Ascending aorta (tissue), 2 donors: Measurements from ENCODE around the gene TBC1D19. TPM values are rescaled to one million over a fixed set of nuclear protein-coding genes. Genes with fewer than 3 reads are reported as not detected.

Source experiments
- DNase-seq, 2 donors: peaks; one replicate each; pipeline ENCODE4 v3.0.0-alpha.2; 2019; ENCODE audit warnings: low spot score in 2 of 2
- H3K27ac ChIP-seq, 2 donors: fragments of 200-600 bp; sonication (generic); one replicate each; pipeline ENCODE4 v1.5.1; 2016 to 2017; ENCODE audit warnings: mild to moderate bottlenecking in 1 of 2
- H3K27me3 ChIP-seq: fragments of 200-600 bp; sonication (generic); one replicate; pipeline ENCODE4 v1.5.1; 2017
- H3K36me3 ChIP-seq, 2 donors: fragments of 200-600 bp; sonication (generic); one replicate each; pipeline ENCODE4 v1.5.1; 2016
- H3K4me1 ChIP-seq, 2 donors: fragments of 200-600 bp; sonication (generic); one replicate each; pipeline ENCODE4 v1.5.1; 2016 to 2017; ENCODE audit warnings: mild to moderate bottlenecking in 1 of 2
- H3K4me3 ChIP-seq, 2 donors: fragments of 200-600 bp; sonication (generic); one replicate each; pipeline ENCODE4 v1.5.1; 2016 to 2017; ENCODE audit warnings: mild to moderate bottlenecking in 1 of 2
- H3K9me3 ChIP-seq, 2 donors: fragments of 200-600 bp; sonication (generic); one replicate each; pipeline ENCODE4 v1.5.1; 2016
- intact Hi-C: fragments of 100-400 bp; cut with DNase I; formaldehyde crosslinking; loops from one replicate; pipeline ENCODE4 v1.15.1; 2023
- total RNA-seq: library from RNA; depleted of rRNA; stranded (reverse); fragments of >200 nt; gene quantifications from one replicate; pipeline ENCODE4 v1.1.0, GENCODE V29; 2016
- TF ChIP-seq, protein P1 (sequence below), 3 experiments: fragments of 200-600 bp in 2 of 3; fragments of 450-650 bp in 1 of 3; sonication (generic) in 2 of 3; IDR thresholded peaks; one replicate each; pipeline ENCODE4 v1.5.1; 2016 to 2019; ENCODE audit warnings: antibody characterized with exemption in 3 of 3, mild to moderate bottlenecking in 1 of 3, moderate library complexity in 1 of 3

The TBC1D19 gene
- total RNA-seq, 1 donor from 2014 or later = 18.1 TPM

DNA sequence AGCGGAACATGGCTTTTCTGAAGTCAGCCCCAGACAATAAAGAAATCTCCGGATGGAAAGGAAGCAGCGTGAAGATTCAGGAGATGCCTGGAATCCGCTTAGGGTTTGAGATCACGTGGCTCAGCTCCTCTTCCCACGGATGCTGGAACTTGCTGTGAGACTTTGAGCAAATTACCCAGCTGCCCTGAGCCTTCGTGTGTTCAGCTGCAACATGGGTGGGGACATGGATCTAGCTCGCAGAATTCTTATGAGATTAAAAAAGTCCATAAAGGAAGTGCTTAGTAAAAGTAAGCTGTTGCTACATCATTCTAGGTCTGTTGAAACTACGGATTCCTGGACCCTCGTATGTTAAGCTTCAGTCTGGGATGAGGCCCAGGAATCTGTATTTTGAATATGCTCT, 221.0 kb downstream of the TBC1D19 start:
- Histone ChIP-seq H3K27ac (no peak overlapping the region), H3K27me3 (no peaks in the 10 kb centered on the region), H3K9me3 (no peaks in the 10 kb centered on the region), H3K36me3 (no peaks in the 10 kb centered on the region), H3K4me3 (no peak overlapping the region), H3K4me1 (no peaks in the 10 kb centered on the region)
- intact Hi-C loops = no loop called here
- DNase-seq = no peak
- TF ChIP-seq, protein P1, sequence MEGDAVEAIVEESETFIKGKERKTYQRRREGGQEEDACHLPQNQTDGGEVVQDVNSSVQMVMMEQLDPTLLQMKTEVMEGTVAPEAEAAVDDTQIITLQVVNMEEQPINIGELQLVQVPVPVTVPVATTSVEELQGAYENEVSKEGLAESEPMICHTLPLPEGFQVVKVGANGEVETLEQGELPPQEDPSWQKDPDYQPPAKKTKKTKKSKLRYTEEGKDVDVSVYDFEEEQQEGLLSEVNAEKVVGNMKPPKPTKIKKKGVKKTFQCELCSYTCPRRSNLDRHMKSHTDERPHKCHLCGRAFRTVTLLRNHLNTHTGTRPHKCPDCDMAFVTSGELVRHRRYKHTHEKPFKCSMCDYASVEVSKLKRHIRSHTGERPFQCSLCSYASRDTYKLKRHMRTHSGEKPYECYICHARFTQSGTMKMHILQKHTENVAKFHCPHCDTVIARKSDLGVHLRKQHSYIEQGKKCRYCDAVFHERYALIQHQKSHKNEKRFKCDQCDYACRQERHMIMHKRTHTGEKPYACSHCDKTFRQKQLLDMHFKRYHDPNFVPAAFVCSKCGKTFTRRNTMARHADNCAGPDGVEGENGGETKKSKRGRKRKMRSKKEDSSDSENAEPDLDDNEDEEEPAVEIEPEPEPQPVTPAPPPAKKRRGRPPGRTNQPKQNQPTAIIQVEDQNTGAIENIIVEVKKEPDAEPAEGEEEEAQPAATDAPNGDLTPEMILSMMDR (IDR thresholded peaks at IDR 0.05) = no peak

Other genes with a start within 250 kb of the TBC1D19 start
- not detected for gene CCKAR, start 93.6 kb upstream of the TBC1D19 start, total RNA-seq